B cell (primary cell): ENCODE measurements around the gene ANKRD33B.

ENCODE experiments used
- EZH2 ChIP-seq: IDR thresholded peaks from 2 replicates; pipeline ENCODE4 v1.6.1; 2012; ENCODE audit warnings: borderline replicate concordance, low read depth, mild to moderate bottlenecking, moderate library complexity, low read length; ENCODE audit not compliant: insufficient read depth, poor library complexity, severe bottlenecking
- TF ChIP-seq, protein P1 (sequence below): fragments of 200-600 bp; IDR thresholded peaks from one replicate; pipeline ENCODE4 v1.8.0; 2022; ENCODE audit warnings: antibody characterized with exemption, mild to moderate bottlenecking

DNA sequence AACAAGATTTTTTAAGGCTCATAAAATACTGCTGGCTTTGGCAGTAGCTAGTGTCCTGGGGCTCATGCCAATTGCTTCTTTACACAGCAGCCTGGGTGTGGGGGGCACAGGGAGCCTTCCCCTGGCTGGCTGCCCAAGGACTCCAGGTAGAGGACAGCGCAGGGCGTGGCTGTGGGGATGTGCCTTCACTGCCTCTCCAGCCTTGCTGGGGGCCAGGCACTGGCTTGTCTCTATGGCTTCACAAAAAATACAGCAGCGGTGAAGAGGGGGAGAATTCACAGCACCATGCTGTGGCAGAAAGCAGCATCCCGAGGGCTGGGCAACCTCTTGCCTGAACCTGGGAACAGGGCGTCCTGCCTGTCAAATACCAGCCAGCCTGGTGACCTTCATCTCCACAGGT, 139.8 kb downstream of the ANKRD33B start:
- TF ChIP-seq, protein P1, sequence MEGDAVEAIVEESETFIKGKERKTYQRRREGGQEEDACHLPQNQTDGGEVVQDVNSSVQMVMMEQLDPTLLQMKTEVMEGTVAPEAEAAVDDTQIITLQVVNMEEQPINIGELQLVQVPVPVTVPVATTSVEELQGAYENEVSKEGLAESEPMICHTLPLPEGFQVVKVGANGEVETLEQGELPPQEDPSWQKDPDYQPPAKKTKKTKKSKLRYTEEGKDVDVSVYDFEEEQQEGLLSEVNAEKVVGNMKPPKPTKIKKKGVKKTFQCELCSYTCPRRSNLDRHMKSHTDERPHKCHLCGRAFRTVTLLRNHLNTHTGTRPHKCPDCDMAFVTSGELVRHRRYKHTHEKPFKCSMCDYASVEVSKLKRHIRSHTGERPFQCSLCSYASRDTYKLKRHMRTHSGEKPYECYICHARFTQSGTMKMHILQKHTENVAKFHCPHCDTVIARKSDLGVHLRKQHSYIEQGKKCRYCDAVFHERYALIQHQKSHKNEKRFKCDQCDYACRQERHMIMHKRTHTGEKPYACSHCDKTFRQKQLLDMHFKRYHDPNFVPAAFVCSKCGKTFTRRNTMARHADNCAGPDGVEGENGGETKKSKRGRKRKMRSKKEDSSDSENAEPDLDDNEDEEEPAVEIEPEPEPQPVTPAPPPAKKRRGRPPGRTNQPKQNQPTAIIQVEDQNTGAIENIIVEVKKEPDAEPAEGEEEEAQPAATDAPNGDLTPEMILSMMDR: no peak
- no peak for TF ChIP-seq EZH2
